HG03354 (cell line): ENCODE measurements around the gene TSPAN9.

Experiments used
- ATAC-seq: cut with Tn5 transposase; IDR thresholded peaks from one replicate; pipeline ENCODE4 v1.9.1; 2021; ENCODE audit warnings: mild to moderate bottlenecking; ENCODE audit not compliant: unreplicated experiment, poor library complexity, severe bottlenecking

The TSPAN9 gene

DNA sequence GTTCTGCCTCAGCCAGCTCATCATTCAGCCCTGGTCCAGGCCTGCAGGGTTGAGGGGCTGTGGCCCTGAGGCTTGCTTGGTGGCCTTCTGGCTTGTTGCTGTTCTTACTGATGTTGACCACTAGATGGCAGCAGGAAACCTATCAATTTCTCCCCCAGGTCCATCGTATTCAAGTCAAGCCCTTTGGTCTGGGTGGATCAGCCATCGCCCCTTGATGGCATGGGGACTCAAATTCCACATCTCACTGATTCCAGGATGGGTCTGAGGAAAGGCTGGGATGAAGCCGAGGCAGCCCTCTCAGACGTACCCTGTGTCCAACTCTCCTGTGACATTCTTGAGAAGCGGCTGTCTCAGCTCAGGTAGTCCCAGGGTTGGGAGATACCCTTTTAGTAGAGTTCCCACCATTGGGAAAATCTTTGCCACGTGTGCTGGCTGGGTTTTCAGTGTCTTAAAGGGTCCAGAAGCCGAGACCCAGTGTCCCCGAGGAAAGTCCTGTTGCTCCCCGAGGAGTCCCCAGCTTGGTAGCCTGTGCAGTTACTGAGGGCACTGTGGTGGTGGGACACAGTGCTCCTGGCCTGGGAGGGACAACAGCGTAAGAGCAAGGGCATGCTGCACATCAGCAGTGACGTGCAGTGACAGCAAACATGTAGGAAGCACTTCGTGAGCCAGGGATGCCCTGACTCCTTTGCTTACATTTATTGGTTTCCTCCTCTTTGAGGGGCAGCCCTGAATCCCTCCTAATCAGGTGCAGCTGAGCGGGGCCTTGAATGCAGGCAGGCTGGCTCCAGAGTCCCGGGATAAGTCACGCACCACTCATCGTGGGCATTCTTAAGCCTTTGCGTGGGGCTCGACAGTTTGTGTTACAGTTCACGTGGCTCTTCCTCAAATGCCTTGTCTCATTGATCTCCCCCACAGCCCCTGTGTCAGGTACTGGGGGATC lies 58.6 kb downstream of the TSPAN9 start:
- ATAC-seq: no peak

DNA sequence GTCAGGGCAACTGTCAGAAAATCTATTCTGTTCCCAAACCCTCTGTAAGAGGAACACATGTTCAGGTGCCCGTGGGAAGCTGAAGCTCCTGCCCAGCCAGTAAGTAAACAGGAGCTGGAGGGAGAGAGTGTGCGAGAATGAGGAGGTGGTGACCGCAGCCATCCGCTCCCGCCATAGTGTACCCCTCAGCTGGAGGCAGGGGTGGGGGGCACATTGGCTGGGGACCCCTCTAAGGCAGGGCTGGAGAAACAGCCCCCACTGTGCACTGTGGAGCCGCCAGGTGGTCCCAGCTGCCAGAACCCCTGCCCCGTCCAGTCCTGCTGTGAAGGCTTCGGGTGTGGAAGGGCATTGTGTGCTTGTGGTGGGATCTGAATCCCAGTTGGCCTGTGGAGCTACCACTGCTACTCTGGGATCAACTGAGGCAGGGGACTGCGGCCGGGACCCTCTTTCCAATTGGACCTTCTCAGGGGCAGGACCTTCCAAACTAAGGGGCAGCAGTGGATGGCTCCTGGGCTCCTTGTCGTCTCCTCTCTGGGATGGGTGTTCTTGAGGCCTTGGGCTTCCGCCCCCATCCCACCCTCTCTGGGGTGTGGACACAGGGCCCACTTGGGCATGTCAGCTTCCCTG lies 59.6 kb downstream of the TSPAN9 start:
- ATAC-seq: no peak

DNA sequence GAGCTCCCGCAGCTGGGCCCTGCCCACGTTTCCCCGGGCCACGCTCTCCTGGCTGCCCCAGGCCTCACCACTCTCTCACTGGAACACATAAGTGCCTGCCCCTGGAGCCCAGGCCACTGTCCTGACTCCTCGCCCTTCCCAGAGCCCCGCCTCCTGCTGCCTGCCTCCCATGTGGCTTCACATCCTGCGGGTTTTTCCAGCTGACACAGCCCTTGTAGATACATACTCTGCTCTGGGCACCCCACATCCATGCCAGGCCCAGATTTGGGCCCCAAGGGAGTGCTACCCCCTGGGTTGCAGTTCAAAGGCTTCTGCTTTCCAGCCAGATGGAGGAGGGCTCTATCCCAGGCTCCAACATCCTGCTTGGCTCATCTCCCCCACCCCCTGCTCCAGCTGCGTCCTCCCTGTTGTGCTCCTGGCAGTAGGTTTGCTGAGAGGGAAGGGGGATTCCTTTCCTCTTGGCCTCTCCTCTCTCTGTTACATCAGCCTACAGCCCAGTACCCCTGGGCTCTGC lies 60.1 kb downstream of the TSPAN9 start:
- ATAC-seq: no peak

DNA sequence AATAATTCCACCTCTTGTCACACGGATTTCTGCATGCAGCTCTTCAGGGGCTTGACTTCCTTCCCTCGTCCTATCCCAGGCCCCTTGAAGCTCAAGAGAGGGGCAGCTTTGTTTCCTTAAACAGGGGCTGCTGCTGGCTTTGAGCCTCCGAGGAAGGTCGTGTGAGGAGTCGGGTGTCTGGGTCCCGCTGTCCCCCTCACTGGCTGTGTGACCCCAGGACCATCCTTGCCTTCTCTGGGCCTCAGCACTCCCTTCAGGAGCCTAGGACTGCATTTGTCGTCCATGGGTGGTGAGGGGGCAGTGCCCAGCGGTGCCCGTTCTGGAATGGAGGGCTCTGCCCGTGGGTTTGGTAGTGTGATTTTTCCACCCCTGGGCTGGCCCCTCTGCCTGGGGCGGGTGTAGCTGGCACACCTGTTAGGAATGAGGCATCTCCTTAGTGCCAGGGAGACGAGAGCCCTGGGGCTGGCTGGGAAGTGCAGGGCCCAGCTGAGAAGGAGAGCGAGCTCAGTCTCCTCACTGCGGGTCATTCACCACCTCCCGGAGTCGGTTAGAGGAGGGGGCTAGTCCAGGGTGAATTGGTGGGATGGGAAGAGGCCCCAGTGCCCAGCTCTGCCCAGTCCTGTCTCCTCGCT lies 60.8 kb downstream of the TSPAN9 start:
- ATAC-seq: no peak

DNA sequence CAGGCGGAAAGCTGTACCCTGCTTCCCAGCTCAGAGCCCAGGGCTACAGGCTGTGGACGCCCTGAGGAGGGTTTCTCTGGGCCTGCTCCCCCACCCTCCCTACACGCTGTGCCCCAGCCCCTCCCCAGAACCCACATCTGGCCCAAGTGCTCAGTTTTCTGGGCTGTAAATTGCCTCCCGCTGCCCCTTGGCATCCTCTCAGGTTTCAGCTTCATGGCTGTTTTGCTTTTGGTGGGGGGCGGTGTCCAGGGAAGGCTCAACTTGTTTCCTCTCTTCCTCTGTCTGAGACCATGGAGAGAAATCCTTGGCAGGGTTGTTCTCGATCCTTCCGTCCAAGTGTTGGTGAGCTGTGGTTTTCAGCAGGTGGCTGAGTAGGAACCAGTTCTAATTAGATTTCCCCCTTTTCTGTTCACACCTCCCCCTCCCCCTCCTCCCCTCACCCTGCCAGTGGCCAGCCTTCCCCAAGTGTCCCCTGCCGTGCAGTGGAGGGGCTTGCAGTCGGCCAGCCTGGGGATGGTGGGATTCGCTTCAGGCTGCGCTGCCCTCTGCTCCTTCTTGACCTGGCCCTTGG lies 61.8 kb downstream of the TSPAN9 start:
- ATAC-seq: no peak

DNA sequence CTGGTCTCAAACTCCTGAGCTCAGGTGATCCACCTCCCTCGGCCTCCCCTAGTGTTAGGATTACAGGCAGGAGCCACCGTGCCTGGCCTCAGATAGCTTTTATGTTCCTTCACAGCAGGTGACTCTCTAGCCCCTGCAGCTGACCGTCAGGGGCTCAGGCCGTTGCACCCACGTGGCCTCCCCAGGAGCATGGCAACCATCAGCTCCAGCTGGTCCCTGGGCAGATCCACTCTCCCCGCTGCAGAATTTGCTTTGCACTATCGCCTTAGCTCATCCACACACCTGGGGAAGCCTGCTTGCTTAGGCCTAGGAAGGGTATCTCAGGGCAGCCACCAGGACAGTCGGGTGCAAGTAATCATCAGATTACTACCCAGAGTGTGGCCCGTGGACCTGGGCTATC lies 62.6 kb downstream of the TSPAN9 start:
- ATAC-seq: no peak

DNA sequence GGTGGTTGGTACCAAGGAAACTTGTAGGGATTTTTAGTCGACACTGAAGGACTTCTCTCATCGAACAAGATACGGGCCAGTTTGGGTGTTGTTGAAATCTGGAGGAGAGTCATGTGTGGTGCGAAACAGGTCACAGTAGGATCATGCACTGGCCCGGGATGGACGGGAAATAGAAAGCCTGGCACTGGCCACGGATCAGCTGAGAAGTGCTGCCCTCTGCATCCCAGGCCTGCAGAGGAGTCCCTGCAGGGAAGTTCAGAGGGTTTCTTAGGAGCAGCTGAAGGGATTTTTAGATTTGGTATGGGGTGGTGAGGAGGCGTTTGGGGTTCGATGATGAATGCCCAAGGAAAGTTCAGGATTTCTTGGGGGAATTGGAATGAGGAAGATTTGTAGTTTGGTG lies 63.1 kb downstream of the TSPAN9 start:
- ATAC-seq: no peak

DNA sequence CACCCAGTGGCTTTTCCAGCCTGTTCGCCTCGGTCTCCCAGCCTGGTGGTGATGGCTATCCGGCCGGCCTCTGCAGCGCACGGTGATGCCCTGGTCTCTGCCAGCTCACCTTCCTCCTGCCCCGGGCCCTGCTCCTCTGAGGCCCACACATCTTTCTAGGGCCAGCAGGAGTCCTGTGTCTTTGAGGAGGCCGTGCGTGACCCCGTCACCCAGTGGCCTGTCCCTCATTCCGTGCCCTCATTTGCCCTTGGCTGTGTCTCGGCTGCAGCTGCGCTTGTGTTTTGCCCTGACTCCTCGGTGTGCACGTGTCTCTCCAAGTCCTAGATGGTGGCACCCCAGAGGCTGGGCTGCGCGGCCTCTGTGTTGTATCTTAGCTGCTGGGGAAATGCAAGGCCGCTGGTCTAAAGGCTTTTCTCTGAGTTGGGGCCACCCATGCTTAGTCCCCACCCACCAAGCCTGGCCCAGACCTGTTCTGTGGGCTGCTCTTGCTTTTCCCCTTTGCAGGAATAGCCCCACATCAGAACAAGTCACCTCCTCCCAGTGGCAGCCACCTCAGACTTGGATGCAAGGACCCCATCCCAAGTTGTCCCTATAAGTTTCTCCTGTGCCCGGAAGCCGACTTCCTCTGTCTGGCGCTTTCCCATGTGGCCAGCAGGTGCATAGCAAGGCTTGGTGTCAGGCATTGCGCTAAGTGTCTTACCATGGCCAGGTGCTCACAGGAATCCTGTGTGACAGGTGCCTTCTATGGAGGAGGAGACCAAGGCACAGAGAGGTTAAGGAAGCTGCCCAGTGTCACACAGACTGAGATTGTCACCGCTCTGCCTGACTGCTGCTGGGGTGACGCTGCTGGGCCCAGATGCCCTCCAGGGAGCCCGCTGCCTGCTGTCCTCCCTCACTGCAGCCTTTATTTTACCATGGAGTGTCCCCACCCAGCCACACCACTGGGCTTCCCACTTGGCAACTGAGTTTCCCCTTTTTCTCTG lies 64.5 kb downstream of the TSPAN9 start:
- ATAC-seq: no peak

DNA sequence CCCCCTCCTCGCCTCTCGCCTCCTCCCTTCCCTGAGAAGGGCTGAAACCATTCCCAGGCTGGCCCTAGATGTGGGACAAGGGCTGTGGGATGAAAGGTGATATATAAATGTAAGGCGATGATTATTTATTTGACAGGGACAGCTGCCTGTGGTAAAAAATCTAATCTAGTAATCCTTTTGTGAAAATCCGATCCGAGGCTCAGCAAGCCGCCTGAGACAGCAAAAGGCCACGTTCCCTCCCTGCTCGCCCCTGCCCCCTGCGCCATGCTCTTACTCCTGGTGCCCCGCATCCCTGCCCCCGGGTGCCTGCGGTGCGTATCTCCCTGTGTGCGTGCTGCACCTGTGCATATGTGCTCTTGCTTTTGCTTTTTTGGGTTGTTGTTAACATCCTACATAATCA lies 65.2 kb downstream of the TSPAN9 start:
- ATAC-seq: no peak

DNA sequence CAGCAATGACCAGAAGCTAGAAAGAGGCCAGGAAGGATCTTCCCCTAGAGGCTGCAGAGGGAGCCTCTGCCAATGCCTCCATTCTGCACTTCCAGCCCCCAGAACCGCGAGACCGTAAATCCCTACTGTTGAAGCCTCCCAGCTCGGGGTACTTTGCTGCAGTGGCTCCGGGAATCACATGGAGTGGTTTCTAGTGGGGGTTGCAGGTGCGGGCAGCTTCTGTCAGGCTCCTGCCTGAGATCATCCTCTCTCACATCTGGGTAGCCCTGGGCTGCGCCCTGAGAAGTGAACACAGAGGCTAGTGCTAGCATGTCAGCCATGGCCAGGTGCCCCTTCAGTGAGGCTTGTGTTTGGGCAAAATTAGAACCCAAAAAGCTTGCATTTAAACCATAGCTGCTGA lies 67.3 kb downstream of the TSPAN9 start:
- no peak for ATAC-seq

DNA sequence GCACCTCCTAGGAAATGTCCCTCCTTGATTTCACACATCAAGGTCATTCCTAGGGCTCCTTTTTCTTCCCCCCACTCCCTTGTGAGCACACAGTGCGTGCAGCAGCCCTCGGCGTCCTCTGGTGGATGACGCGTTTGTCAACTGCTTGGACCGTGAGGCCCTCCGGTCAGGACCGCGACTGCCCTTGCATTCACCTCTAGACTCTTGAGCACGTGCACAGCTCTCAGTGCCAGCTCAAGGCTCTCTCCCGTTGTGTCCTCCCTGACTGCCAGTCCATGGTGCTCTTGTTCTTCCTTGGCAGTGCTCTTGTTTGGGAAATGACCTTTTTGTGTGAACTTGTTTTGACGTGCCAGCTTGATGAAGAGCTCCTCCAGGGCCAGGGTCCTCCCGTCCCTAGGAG lies 67.9 kb downstream of the TSPAN9 start:
- no peak for ATAC-seq

DNA sequence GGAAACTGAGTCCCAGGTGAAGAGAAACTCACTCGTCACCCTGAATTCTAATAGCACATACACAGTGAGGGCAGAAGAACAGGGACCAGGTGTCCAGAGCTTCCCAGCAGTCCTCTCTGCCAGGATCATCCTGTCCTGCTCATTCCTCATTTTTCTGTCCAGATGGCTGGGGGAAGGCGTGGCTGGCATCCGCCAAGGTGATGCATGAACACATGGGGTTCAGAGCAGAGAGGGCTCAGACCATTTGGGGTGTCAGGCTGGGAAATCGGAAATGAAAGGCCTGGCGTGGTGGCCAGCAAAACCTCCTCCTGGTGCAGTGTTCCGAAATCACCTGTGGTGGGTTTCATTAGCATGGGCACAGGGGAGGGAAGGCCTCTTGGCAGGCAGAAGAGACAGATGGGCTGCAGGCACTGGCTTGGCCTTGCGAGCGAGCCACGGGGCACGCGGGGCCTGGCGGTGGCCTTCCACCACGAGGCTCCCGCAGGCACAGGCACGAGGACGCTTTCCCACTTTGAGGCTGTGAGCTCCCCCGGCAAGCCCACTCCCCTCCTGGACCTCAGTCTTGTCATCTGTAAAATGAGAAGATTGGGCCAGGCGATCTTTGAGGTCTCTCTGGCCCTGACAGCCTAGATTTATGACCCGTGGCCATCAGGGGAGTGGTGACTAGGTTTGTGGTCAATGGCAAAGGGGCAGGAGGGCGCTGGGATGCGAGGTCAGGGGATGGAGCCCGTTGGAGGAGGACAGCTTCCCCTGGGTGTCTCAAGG lies 68.5 kb downstream of the TSPAN9 start:
- no peak for ATAC-seq

DNA sequence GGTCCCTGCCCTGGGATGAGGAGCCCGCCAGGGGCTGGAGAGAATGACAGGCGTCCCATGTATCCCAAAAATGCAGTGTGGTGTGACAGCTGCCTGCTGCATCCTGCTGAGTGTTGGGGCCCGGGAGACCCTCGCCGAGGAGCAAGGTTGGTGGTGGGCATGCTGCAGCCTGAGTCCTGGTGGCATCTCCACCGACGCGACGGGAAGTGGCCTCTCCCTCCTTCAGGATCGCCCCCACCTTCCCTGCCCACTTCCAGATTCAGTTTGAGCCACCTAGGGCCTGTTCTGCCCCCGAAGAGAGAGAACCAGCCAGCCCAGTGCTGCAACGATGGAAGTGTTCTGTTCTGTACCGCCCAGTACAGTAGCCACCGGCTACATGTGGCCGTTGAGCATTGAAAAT lies 70.1 kb downstream of the TSPAN9 start:
- ATAC-seq: no peak

DNA sequence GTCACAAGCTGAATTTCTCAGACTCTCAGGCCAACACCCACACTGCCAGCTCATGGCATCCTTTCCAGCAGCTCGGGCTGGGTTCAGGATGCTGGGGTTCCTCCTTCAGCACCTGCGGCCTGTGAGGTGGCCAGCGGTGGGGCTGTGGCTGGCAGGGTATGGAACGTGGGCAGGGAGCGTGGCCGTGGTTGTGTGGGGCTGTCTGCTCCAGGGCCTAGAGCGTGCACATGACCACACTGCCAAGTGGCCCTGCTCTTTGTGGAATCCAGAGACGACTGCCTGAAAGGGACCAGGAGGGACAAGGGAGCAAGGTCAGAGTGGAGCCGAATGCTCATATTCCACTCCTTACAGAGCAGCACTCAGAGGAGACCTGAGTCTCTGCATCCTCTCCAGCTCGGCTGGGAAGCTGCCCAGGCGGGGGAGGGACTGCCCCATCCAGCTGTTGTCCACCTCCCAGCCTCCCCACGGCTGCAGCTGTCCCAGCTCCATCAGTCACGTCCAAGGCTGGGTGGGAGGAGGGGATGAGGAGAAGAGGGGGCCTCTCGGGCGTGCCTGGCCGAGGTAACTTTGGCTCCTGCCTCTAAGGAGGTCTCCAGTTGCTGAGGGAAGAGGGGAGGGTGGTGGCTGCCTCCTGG lies 71.3 kb downstream of the TSPAN9 start:
- ATAC-seq: no peak

DNA sequence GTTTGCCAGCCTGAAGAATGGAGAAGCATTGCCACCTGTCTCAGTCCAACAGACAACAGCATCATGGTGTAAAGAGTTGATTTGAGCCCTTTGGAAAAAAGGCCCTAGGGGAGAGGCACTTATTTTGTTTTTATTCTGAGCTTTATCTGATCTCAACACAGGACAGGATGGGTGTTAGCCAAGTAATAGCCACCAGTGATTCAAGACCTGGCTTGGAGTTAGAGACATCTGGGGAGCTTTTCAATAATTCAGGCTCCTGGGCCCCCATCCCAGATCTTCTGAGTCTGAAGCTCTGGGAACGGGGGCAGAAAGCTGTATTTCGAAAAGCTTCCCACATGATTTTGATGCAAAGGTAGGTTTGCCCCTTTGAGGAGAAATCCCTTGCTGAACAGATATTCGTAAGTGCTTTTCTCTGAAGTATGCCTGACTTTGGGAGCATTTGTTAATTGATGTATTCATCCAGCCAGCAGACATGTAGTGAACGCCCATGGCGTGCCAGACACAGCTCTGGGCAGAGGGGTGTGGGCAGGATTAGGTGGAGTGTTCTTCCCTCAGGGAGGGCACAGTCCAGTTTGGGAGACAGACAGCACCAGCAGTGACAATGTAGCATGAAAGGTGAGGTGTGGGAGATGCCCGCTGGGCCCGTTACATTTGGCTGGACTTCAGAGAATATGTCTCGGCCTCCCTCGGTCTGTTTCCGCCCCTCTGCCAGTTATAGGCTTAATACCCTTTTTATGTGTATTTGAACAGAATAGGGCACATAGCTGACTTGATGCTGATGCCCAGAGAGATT lies 72.5 kb downstream of the TSPAN9 start:
- ATAC-seq: no peak

DNA sequence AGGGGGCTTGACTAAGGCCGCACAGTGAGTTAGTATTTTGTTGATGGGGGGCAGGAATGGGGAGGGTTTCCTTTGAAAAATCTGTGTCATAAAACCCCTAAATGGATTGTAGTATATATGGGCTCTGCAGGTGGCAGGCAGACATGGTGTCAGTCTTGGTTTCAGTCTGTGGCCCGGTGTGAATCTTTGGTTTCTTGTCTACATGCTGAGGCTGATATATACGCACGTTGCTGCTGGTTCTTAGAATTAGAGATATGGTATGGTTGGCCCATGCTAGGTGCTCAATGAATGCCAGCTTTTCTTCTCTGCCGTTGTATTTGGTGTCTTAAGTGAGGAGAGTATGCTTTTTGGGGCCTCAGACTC lies 73.1 kb downstream of the TSPAN9 start:
- ATAC-seq: no peak
